GM21576 (cell line): ENCODE data around the gene SMIM5.

ENCODE experiments used
- ATAC-seq: cut with Tn5 transposase; IDR thresholded peaks from one replicate; pipeline ENCODE4 v1.9.1; 2021; ENCODE audit warnings: mild to moderate bottlenecking, moderate library complexity; ENCODE audit not compliant: unreplicated experiment

The SMIM5 gene

DNA sequence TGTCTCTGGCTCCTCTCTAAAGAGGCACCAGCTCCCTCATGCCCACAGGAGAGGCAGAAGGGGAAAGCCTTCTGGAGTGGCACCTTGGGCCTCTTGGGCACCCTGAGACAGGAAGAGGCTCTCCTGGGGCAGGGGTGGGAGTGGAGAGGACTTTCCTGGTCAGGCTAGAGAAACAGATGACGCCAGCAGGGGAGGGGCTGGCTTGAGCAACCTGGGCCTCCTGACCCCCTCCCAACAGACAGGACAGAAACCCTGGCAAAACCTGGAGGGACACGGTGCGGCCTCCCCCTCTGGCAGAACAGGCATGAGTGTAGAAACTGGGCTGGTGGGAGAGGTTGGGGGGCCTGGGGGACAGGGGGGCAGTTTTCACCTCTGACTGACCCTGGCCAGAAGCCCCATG is 6.1 kb downstream of the SMIM5 start:
- no peak for ATAC-seq

DNA sequence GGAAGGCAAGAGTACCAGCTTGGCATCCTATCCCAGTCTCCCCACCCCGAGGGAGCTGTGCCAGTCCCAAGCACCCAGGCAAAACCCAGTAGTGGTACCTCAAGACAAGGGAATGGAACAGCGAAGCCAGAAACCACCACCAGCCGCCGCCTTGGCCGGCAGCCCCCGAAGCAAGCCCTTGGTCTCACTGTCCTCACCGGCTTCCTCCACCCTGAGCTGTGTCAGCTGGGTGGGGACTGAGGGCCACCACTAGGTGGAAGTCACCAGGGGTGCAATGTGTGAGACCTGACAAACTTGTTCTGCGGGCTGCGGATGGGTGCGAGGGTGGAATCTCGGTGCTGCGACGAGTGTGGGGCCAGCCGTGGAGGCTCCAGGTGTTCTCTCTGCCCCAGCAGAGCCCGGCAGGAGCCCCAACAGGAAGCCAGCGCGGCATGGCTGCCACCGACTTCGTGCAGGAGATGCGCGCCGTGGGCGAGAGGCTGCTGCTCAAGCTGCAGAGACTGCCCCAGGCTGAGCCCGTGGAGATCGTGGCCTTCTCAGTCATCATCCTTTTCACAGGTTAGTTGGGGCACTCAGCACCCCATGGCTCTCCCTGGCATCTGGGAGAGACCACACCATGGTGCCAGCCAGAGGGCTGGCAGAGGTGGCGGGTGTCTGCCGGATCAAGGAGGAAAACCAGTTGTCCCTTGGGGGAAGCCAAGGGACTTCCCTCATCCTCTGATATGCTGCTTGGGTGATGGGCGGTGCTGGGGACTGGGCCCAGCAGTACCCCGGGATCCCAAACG is 6.7 kb downstream of the SMIM5 start:
- no peak for ATAC-seq

GRCh38 chr17:75640556-75641119 is 7.4 kb downstream of the SMIM5 start:
- no peak for ATAC-seq

- ATAC-seq = no peak
Observed at GRCh38 chr17:75641343-75641742, 8.1 kb downstream of the SMIM5 start.

- ATAC-seq = no peak
Observed at GRCh38 chr17:75642182-75642783, 9.0 kb downstream of the SMIM5 start.

DNA sequence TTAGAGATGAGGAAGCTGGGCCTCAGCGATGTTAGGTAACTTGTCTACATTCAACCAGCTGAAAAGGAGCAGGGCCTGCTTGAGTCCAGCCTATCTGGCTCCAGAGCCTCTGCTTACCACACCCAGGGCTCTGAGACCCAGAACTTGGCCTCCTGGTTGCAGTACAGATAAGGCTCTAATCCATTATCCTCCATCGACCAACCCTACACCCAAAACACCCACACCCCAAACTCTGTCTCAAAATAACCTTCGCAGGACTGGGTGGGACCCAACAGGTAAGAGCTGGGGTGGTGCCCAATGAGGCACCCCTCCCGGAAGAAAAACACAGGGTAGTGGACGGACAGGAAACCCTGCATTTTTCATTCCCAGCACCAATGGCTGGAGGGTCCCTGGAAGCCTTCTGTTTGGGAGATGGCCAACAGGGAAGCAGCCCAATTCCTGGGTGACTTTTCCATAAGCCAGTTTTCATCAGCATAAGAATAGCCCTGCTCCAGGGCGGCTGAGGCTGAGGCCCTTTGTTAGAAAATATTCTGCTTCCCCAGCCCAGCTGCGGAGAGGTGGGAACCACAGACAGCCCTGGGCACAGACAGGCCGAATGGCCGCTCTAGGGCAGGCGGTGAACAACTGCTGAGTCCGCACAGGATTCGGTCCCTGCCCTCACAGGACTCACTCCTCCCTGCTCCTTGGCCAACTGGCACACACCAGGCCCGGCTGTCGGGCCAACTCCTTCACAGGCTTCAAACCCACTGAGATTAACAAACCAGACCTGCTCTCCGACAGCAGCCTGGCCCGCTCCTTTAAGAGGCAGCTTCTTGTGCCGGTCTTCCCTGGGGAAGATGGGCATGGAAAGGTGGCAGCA is 9.8 kb downstream of the SMIM5 start:
- no peak for ATAC-seq

GRCh38 chr17:75643643-75644017 is 10.4 kb downstream of the SMIM5 start:
- ATAC-seq = no peak

DNA sequence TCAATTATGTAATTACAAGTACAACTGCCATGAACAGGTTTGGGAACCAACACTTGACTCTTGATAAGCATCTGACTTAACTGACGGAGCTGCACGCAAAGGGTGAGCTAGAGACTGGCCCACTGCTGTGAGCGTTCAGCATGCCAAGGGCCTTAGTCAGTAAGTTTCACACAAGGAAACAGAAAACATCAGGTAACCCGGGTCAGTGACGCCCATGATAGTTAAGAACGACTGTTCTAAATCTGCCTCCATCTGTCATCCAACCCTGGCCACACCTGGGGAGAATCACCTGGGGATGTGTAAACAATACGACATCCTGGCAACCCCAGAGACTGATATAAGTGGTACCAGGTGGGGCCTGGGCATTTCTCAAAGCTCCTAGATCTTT is 12.3 kb downstream of the SMIM5 start:
- ATAC-seq = no peak

GRCh38 chr17:75645889-75646637 is 12.8 kb downstream of the SMIM5 start:
- no peak for ATAC-seq

DNA sequence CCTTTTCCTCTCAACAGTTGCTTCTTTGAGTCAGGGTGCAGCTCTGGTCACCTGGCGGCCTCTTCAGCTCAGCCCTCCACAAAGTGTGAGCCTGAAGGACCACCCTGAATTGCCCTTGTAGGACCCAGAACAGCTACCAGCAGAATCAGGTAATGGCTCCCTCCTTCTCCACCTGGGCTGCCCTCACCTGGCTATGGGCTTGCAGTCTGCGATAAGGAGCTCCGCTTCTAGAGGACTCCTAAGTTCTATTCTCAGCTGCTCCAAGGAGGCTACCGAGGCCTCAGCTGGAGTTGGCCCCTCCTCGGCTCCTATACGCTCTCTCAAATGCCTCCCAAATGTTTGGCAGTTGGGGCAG is 13.4 kb downstream of the SMIM5 start:
- ATAC-seq = no peak

- ATAC-seq = no peak
Observed at GRCh38 chr17:75647061-75647460, 13.8 kb downstream of the SMIM5 start.

GRCh38 chr17:75647921-75648320 is 14.7 kb downstream of the SMIM5 start:
- ATAC-seq = no peak

- ATAC-seq = no peak
Observed at GRCh38 chr17:75649687-75650086, 16.5 kb downstream of the SMIM5 start.

- ATAC-seq = no peak
Observed at GRCh38 chr17:75650874-75651273, 17.6 kb downstream of the SMIM5 start.

DNA sequence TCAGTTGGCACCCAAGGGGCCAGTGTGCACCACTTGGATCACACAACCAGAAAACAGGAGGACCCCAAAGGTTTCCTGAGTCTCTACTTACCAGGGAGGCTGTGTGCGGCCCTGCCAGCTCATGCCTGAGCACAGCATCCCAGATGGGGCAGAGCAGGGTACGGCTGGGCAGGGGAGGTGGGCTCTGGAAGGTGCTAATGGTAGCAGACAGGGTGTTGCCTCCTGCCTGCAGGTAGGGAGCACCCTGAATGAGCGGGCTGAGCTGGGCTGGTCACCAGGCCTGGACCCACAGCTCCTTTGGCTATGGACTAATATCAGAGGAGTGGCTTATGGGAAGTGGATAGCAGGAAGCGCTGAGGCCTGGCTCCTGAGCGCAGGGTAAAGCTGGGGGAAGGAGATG is 19.1 kb downstream of the SMIM5 start:
- no peak for ATAC-seq

DNA sequence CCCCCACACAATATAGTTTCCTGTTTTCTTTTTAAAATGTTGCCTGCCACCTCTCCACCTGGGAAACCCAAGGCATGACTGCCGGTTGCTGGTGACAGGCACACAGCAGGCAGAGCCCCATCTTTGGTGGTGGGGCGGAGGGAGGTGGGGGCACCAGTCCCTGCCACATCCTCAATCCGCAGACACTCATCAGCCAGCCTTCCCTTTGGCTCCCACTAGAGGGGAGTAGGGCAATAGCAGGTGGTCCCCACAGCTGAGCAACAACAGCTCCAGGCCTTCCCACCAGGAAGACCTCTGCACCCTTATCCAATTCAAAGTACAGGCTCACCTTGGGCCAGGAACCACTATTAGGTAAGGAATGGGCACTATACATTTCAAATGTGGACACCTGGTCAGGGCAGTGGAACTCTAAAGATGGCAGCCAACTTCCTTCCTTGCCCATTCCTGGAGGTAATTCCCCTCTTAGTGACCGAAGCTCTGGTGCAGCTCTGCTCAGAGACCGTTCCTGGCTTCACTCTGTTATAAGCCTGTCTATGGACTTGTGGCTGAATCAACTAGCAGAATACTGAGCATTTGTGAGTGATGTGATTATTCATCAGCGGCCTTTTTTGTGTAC is 19.8 kb downstream of the SMIM5 start:
- no peak for ATAC-seq

- no peak for ATAC-seq
Observed at GRCh38 chr17:75654176-75654575, 20.9 kb downstream of the SMIM5 start.

GRCh38 chr17:75658237-75658636 is 25.0 kb downstream of the SMIM5 start:
- ATAC-seq = no peak

DNA sequence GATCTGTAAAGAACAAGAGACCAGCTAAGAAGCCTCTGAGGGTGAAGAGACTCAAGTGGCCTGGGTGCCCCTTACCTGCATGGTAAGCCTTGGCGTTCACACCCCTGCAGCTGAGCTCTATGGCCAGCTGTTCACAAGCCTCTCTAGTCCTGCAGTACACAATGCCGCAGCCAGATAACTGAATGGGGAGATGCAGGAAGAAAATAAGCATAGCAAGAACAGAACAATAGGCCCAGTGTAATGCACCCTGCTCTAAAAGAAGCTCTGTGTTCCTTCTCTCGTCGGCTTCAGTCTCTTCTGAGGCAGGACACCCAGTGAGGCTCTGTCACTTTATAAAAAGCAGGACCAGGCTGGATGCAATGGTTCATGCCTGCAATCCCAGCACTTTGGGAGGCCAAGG is 28.3 kb downstream of the SMIM5 start:
- ATAC-seq = no peak

GRCh38 chr17:75662511-75662910 is 29.3 kb downstream of the SMIM5 start:
- no peak for ATAC-seq
